Stimulated activated naive CD4-positive, alpha-beta T cell (primary cell): Measurements from ENCODE around the gene DNER.

Source experiments
- DNase-seq, 6 experiments: peaks; one replicate each; lab custom pipeline; 2025; lab: John Stamatoyannopoulos, UW

DNER gene

DNA sequence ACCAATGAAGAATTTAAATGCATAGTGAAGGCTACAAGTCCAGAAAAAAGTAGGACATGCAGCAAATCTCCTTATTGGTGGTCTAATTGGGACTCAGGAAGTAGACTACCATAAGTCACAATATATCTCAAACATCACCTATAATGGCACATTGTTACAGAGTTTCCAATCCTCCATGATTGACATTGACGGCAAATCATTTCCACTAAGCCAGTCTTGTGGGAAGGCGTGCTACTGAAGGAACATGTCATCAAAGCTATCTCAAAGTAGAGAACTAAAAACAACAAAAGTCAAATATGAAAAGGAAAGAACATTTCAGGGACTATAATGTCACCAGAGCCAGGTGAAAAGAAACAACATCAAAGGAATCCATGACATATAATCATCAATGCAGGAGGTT lies 276.9 kb downstream of the DNER start:
- no peak for DNase-seq

DNA sequence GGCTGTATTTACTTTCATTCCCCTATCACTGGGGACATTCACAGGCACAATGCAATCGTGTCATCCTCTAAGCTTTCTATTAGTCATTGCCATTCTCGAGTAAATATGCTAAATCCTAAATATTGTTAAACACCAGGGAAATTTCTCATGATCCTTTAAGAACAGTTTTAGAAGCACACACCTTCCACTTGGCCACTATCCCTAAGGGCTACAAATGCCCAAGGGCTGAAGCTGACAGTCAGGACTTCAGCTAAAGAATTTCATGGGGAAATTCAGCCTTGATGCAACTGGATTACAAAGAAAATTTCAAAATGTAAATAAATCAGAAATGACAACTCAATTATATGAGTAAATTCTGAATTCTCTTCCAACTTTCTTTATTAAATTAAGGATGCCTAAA lies 280.2 kb downstream of the DNER start:
- DNase-seq = no peak

DNA sequence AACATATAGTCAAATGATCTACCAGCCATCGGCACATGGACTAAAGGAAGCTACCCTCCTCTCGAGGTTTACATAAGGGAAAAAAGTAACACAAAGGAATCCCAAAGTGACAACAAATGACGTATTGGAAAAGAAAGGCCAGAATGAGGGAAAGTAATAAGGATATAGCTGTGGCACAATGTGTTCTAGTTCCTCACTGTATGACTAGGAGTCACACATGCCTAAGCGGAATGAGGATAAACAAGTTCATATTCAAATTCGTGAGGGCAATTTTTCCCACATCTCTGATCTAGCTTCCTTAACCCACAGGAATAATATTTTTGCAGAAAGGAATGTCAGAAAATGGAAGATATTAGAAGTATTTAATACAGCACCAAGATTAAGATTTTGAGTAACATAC lies 281.0 kb downstream of the DNER start:
- DNase-seq = no peak

DNA sequence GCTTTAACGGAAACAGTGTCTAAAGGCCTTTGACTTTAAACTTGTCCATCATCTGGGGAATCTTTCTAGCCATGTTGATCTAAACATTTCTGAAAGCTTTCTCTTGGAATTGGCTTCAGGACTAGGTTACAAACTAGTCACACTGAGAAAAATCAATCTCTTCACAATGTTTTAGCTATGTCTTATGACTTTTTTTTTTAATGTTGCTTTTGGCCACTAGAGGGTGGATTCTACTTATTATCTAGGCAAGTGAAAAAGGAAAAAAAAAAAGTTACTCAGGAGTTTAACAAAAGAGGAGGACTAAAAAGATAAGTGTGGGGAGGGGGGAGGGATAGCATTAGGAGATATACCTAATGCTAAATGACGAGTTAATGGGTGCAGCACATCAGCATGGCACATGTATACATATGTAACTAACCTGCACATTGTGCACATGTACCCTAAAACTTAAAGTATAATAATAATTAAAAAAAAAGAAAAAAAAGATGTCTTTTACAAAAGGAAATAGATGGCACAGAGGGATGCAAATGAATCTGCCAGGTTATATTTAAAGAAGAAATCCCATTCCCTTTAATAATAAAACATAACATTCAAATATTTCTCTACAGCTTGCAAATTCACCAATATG lies 282.9 kb downstream of the DNER start:
- DNase-seq = no peak

DNA sequence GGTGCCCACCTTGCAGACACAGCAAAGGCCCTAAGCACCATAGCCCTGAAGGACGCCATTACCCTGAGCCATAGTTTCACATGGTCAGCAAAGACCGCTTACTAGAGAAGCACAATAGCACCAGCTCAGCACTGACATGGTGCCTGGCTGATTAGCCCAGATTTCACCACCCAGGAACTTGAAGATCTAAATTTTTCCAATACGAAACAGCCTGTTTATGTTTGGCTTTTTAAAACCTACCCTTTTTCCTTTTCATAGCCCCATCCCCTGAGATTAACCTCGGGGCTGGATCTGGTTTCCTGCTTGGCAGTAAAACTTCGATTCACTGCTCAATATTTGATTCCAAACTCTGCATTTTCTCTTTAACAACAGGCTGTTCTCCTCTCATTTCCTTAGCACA lies 284.8 kb downstream of the DNER start:
- no peak for DNase-seq

DNA sequence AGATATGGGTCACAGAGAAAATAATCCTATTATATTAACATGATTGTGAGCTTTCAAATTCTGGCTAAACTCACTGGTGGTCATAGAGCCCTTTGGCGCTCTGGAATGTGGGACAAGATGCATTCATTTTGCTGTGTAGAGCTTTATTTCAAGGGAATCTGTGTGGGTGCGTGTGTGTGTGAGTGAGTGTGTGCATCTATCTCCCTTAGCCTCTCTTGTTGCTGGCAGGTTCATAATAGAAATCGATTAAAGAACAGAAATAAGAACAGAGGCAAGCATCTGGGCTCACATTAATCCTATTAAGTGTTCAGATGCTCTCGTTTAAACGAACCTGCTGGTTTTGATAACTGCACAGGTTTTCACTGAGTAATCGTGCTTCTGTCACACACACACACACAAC lies 287.9 kb downstream of the DNER start:
- DNase-seq = no peak

DNA sequence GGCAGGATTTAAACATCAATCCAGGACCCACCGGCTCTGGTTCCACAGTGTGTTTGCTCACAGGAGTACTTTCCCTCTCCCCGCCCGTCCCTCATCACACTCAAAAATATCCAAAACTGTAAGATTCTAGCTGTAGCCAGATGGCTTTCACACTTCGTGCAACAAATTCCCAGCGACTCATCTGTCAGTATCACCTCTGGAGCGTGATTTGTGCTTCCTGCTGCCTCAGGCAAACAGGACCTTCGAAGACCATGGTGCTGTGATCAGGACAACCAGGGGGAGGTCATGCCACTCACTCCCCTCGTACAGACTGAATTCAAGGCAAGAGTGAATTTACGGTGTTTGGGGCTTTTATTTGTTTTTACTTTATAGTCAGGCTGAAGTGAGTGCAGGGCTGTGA lies 288.8 kb downstream of the DNER start:
- no peak for DNase-seq

DNA sequence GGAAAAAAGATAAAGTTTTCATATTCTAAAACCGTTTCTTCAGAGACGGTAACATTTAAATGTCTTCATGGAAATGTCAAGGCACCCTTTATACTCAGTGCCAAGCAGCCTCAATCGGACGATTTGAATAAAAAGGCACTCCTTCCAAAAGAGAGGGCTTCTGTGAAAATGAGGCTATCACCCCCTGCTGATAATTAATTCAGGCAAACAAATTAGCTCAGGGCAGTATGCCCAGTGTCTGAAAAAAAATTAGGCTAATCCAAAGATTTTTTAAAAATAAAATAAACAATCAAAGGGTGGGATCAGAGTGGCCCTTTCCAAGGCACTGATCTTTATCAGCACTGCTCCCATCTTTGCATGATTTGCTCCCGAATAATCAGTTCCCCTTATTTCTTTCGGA lies 292.3 kb downstream of the DNER start:
- DNase-seq = no peak

DNA sequence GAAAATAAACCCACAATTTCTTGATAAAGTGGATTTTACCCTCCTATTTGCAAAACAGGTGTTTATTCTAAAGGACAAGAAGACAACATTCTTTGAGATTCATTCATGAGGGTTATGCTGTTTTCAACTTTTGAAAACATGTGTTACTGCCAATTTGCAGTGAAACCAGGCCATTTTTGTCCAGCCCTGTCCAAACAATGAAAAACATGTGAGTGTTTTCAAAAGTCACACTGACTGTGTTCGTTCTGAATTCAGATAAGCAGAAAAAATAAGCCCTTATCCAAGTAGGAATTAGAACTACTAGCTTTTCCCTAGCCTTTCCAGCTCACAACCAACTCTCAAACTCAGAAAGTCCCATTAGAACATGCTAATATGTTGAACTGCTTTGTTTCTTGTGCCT lies 295.2 kb downstream of the DNER start:
- DNase-seq = no peak

DNA sequence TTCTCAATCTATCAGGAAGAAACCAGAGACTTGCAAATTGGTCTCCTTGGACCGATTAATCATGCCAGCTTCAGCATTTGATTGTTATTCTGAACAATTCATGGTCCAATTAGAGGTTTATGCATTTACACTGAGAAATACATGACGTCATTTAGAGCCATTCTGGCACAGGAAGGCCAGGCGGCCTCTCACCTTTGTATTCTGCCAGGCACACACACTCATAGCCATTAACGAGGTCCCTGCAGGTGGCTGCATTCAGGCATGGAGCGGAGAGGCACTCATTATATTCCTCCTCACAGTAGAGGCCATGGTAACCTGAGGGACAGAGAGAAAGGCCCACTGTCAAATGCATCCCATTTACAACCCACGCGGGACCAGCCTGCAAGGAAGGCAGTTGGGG lies 296.4 kb downstream of the DNER start:
- no peak for DNase-seq

DNA sequence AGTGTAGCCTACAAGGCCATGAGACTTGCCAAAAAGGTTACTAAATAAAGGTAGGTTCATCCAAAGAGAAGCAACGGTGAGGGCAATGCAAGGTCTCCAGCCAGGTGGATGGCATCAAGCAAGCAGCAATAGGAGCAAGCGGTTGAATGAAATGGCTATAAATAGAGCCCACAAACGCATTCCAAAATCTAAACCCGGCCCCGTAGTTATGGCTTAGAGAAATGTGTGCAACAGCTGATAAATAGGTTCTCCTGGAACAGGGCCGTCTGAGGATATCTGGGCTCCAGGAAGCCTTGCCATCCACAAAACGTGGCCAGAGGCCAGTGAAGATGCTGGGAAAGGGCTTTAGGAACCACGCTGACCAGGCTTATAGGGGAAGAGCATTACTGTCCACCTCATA lies 297.2 kb downstream of the DNER start:
- DNase-seq = no peak

DNA sequence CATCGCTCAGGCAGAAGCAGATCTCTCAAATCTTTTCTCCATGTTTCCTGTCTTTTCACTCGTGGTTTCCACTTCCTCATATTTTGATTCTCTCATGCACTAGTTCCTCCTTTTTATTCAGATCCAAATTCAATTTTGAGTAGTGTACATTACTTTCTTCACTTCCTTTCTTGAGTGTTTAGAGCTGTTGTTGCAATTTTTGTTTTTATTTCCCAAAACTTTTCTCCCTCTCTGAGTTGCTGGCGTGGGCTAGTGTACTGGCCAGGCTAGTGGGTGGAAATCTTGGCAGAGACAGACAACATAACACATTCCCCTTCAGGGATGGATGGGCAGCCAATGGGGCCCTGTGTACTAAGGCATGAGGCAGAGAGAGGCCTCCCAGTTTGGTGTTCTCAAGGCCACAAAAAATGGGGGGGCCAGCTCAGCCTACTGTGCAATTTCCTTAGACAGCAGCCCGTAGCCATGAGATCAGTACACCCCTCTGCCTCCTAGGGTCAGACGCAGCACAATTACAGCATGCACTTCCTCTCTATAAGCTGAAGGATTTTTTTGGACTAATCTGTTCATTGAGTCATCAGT lies 298.1 kb downstream of the DNER start:
- no peak for DNase-seq

DNA sequence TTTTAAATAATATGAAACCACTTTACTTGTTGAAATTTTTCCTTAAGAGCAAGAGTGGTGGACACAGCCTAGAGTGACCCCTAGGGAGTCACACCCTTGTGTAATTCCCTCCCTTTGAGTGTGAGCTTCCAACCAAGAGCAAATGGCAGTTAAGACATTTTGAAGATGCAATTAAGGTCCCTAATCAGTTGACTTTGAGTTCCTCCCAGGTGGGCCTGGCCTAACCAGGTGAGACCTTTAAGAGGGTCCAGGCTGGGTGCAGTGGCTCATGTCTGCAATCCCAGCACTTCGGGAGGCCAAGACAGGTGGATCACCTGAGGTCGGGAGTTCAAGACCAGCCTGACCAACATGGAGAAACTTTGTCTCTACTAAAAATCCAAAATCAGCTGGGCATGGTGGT lies 299.7 kb downstream of the DNER start:
- DNase-seq = no peak

DNA sequence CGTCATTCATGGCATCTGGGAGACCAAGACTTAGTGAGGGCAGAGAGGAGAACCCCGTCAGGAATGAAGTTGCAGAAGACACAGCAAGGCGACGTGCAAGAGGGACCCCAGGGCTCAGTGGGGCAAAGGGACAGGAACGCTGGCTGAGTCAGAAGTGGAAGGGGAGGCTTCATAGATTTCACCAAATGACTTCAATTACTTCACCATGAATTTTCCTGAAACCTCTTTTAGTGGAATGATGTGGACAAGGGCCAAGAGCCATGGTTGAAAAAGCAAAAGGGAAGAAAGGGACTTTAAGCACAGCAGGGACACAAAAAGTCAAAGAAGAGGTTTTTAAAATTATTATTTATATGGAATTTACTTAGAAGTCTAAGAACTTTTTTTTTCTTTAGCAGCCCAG lies 301.7 kb downstream of the DNER start:
- DNase-seq = no peak

DNA sequence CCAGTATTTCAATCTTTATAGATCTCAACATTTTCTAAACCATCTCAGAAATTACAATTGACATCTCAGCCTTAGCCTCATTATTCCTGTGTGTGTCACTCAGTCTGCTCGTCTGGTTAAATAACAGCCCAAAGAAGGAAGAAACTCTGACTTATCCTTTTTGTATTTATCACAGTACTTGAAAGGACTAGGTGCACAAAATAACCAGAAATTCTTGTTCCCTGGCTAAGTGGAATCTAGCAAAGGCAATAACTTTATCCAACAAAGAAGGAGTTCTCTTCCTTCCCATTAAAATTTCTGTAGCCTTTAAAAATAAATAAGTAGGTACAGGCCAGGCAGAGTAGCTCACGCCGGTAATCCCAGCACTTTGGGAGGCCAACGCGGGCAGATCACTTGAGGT lies 303.4 kb downstream of the DNER start:
- no peak for DNase-seq

DNA sequence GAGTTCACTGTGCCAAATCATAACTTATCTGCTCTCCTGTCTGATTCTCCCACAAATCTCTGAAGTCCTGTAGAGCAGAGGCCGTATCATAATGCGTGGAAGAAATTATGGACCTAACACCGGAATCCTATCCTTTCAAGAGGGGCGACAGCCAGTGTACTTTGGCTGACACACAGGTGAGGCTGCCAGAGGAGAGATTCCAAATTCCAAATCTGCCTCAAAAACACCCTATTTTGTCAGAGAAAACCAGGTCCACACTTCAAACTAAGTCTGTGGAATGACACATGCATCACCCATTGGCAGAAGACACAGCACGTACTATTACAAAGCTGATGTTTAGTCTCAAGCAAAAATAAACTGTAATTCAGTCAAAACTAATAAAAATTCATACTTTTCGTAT lies 304.1 kb downstream of the DNER start:
- no peak for DNase-seq

DNA sequence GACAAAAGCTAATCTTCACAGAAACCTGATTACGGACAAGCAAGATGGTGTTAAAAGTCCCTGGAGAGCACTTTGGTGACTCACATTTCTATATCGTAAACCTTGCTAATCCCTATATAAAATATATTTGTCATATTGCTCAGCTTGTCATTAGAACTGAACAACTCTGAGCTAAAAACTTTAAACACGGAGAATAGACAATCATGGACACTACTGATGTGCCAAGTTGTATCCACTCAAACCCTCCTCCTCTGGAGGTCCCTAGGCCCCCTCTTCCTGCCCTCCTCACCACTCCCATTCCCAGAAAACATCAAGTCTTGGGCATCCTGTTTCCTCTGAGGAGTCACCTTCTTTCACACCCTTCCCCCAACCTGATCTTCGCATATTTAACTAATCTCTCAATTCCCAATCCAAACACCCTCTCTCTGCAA lies 304.6 kb downstream of the DNER start:
- no peak for DNase-seq

DNA sequence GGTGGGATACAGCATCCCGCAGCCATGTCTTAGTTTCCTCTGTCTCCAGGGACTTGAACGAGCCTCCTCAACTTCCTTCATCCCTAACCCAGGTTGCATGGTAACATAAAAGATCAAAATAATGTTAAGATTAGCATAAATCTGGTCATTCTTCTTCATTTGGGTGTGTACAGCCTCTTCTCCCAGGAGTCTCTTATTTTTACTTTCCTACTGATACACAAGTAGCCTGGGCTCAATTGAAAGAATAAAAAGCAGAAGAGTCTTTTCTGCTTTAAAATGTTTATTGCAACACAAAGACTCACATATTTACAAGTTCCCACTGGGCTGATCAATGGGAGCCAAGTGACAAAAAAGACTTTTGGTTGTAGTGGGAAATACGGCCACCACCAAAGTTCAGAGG lies 305.4 kb downstream of the DNER start:
- DNase-seq = no peak

DNA sequence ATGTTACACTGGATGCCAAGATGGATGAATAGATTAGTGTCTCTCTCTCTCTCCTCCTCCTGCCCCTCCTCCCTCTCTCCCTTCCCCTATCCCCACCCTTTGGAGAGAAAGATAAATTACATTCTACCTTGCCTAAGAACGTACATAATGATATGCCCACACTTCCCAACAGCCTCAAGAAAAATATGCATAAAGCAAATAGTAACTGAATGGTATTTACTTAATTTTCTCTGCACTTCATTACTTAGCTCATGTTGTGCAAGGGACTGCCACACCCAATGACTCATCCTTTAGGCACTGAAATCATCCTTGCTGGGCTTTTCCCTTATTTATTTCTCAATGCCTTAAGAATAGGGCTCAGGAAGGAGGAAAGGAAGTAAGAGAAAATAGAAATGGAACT lies 306.0 kb downstream of the DNER start:
- DNase-seq = no peak

DNA sequence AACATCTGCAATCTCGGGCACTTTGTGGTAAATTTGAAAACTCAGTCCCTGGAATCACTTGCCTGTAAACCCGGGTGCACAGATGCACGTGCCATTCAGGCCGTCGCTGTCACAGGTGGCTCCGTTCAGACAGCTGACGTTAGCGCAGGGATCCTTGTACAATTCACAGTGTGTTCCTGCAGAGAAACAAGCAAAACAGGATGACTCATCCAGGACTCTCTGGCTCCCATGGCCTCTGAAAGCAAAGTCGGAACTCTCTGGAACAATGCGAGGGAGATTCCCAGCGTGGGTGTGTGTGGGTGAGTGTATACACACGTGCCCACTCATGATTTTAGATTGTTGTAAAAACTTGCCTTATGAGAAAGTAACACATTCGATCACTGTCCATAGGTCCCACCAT lies 307.2 kb downstream of the DNER start:
- DNase-seq = no peak

DNA sequence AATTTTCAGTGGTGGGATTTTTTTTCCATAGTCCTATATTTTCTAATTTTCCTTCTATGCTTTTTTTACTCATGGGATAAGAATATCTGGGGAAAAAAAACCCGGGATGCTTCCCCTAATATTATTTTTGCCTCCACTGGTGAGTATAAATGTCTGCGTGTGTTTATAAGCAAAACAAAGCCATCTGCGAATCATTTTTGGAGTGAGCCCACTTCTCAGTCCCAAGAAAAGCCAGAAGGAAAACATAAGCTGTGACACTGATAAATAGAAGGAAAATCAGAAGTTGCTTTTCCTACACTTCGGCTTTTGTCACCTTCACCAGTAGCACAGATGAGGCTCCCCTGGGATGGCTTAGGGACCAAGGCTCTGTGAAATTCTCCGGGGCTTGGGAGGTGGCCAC lies 308.6 kb downstream of the DNER start:
- DNase-seq = no peak

DNA sequence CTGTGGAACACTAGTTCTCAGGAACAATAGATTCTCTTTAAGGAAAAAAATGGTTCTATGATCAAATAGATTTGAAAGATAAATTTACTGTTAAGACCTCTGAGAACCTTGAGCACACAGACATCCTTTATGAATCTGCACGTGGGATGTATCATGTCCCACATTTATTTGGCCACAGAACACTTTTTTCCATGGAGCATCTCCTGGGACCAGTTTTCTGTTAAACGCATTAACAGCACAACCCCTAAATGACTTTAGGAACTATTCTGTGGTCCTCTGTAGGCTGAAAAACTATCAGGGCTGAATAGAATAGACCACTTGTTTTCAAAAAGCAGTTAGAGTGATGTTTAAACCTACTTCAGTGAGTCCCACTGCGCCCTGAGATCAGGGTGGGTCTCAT lies 311.1 kb downstream of the DNER start:
- no peak for DNase-seq

DNA sequence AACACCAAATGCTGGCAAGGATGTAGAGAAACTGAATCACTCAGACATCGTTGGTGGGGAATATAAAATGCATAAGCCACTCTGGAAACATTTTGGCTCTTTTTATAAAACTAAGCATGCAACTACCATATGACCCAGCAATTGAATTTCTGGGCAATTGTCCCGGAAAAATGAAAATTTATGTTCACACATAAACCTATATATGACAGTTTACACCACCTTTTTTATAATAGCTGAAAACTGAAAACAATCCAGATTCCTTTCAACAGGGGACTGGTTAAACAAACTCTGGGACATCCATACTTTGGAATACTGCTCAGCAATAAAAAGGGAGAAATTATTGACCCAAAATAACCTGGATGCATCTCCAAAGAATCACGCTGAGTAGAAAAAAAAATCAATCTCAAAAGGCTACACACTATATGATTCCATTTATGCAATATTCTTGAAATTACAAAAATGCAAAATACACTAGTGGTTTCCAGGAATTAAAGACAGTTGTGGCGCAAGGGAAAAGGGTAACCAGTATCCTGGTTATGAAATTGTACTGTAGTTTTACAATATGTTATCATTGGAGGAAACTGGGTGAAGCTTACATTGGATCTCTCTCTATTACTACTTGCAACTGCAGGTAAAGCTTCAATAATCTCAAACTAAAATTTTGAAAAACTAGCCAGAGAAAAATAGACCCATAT lies 313.0 kb downstream of the DNER start:
- DNase-seq = no peak

DNA sequence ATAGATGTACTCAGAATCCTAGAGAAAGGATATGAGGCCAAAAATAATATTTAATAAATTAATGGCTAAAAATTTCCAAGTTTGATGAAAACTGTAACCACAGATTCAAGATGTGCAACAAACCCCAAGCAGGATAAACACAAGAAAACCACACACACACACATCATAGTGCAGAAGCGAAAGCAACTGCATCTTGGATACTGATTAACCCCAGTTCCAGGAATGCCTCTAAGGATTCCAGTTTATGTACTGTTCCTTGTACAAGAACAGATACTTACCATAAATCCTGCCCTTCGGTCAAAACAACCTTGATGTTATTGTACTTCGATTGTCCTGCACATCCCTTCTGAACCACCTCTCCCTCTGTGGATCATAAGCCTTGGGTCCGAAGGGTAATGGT lies 320.4 kb downstream of the DNER start:
- no peak for DNase-seq
